ACC112 (cell line): ENCODE data around the gene TTPAL.

Source experiments
- H2AFZ ChIP-seq: fragments of 200-600 bp; sonication (generic); one replicate; pipeline ENCODE4 v1.6.0; 2017; ENCODE audit warnings: antibody characterized with exemption, low read length; ENCODE audit not compliant: unreplicated experiment
- H3K27ac ChIP-seq: fragments of 200-600 bp; sonication (generic); 2 replicates; pipeline ENCODE4 v1.5.1; 2014; ENCODE audit warnings: low read depth, mild to moderate bottlenecking, antibody characterized with exemption, low read length, moderate library complexity
- H3K27me3 ChIP-seq: fragments of 200-600 bp; sonication (generic); 2 replicates; pipeline ENCODE4 v1.6.1; 2014; ENCODE audit warnings: mild to moderate bottlenecking, antibody characterized with exemption, low read length, moderate library complexity, mixed read lengths; ENCODE audit not compliant: insufficient read depth
- H3K36me3 ChIP-seq: fragments of 200-600 bp; sonication (generic); 2 replicates; pipeline ENCODE4 v1.6.1; 2016; ENCODE audit warnings: mild to moderate bottlenecking, antibody characterized with exemption, low read length, moderate library complexity, mixed read lengths; ENCODE audit not compliant: insufficient read depth
- H3K4me1 ChIP-seq: fragments of 200-600 bp; sonication (generic); one replicate; pipeline ENCODE4 v1.6.1; 2016; ENCODE audit warnings: low read length, mixed read lengths; ENCODE audit not compliant: insufficient read depth, unreplicated experiment, control insufficient read depth
- H3K4me3 ChIP-seq: fragments of 200-600 bp; sonication (generic); 2 replicates; pipeline ENCODE4 v1.5.1; 2014; ENCODE audit warnings: mild to moderate bottlenecking, low read depth, low read length
- H3K79me2 ChIP-seq: fragments of 200-600 bp; sonication (generic); one replicate; pipeline ENCODE4 v1.6.0; 2016; ENCODE audit warnings: low read length; ENCODE audit not compliant: control insufficient read depth, unreplicated experiment, insufficient read depth

TTPAL gene

GRCh38 chr20:44475694-44476560 lies at the start of gene TTPAL:
Gene TTPAL (plus strand): TSS chr20:44475874. CDS start chr20:44480000, 4,126 bp downstream.
- Histone ChIP-seq H2AFZ (peak within 1 kb of the TSS; percentile 64), H3K36me3 (no peaks in the 10 kb centered on the region; the same call in 1 of the 2 replicates), H3K4me3 (peak within 1 kb of the TSS; percentile 88), H3K27ac (peak within 1 kb of the TSS; percentile 72), H3K79me2 (peaks cover 31% of the 10 kb centered on the region), H3K27me3 (no peaks in the 10 kb centered on the region), H3K4me1 (peaks cover 23% of the 10 kb centered on the region)

GRCh38 chr20:44425923-44426322 lies 49.8 kb upstream of the TTPAL start:
- Histone ChIP-seq H3K79me2 (no peaks in the 10 kb centered on the region), H3K27ac (no peak overlapping the region), H3K27me3 (peaks cover 9% of the 10 kb centered on the region), H3K4me3 (no peak overlapping the region), H3K36me3 (no peaks in the 10 kb centered on the region), H2AFZ (no peak overlapping the region), H3K4me1 (peaks cover 5% of the 10 kb centered on the region)

GRCh38 chr20:44426879-44427790 lies 48.5 kb upstream of the TTPAL start:
- H3K27ac ChIP-seq = no peak overlapping the region
- H3K4me1 ChIP-seq = peaks cover 2% of the 10 kb centered on the region
- H2AFZ ChIP-seq = no peak overlapping the region
- peaks cover 9% of the 10 kb centered on the region for H3K27me3 ChIP-seq
- no peaks in the 10 kb centered on the region for H3K36me3 ChIP-seq
- H3K4me3 ChIP-seq = no peak overlapping the region
- no peaks in the 10 kb centered on the region for H3K79me2 ChIP-seq

GRCh38 chr20:44427804-44428173 lies 47.9 kb upstream of the TTPAL start:
- no peak overlapping the region for H3K4me3 ChIP-seq
- no peaks in the 10 kb centered on the region for H3K4me1 ChIP-seq
- H2AFZ ChIP-seq = no peak overlapping the region
- no peaks in the 10 kb centered on the region for H3K36me3 ChIP-seq
- no peaks in the 10 kb centered on the region for H3K79me2 ChIP-seq
- H3K27me3 ChIP-seq = peaks cover 14% of the 10 kb centered on the region
- H3K27ac ChIP-seq = no peak overlapping the region

GRCh38 chr20:44428174-44429016 lies 47.3 kb upstream of the TTPAL start:
- Histone ChIP-seq H2AFZ (no peak overlapping the region), H3K4me3 (no peak overlapping the region), H3K27ac (no peak overlapping the region), H3K27me3 (peaks cover 19% of the 10 kb centered on the region), H3K79me2 (no peaks in the 10 kb centered on the region), H3K36me3 (no peaks in the 10 kb centered on the region), H3K4me1 (no peaks in the 10 kb centered on the region)

- Histone ChIP-seq H3K27me3 (peaks cover 24% of the 10 kb centered on the region), H3K4me1 (no peaks in the 10 kb centered on the region), H3K36me3 (no peaks in the 10 kb centered on the region), H3K27ac (no peak overlapping the region), H3K4me3 (no peak overlapping the region), H2AFZ (no peak overlapping the region), H3K79me2 (no peaks in the 10 kb centered on the region)
Measured at GRCh38 chr20:44429017-44429339, 46.7 kb upstream of the TTPAL start.

GRCh38 chr20:44429419-44430269 lies 46.0 kb upstream of the TTPAL start:
- H3K36me3 ChIP-seq = no peaks in the 10 kb centered on the region

GRCh38 chr20:44430270-44431065 lies 45.2 kb upstream of the TTPAL start:
- Histone ChIP-seq H3K79me2 (no peaks in the 10 kb centered on the region), H3K36me3 (no peaks in the 10 kb centered on the region), H3K27ac (no peak overlapping the region), H2AFZ (no peak overlapping the region), H3K4me3 (no peak overlapping the region), H3K27me3 (peaks cover 27% of the 10 kb centered on the region), H3K4me1 (no peaks in the 10 kb centered on the region)

More at GRCh38 chr20:44429419-44430269, 46.0 kb upstream of the TTPAL start:
- Histone ChIP-seq H3K27ac (no peak overlapping the region), H3K4me1 (no peaks in the 10 kb centered on the region), H2AFZ (no peak overlapping the region), H3K79me2 (no peaks in the 10 kb centered on the region), H3K4me3 (no peak overlapping the region), H3K27me3 (peaks cover 27% of the 10 kb centered on the region)

- H3K79me2 ChIP-seq = no peaks in the 10 kb centered on the region
Measured at GRCh38 chr20:44431118-44431501, 44.6 kb upstream of the TTPAL start.

More at GRCh38 chr20:44431118-44431501, 44.6 kb upstream of the TTPAL start:
- H3K36me3 ChIP-seq = no peaks in the 10 kb centered on the region
- H3K27me3 ChIP-seq = peaks cover 27% of the 10 kb centered on the region
- no peak overlapping the region for H3K27ac ChIP-seq
- no peak overlapping the region for H3K4me3 ChIP-seq
- H2AFZ ChIP-seq = no peak overlapping the region
- H3K4me1 ChIP-seq = no peaks in the 10 kb centered on the region
